PC-9 (cell line): ENCODE measurements around the gene RNF43. TPM values are rescaled to one million over a fixed set of nuclear protein-coding genes. Genes with fewer than 3 reads are reported as not detected.

Experiments used
- BruUV-seq: library from RNA; stranded (reverse); fragments of 400-500 nt; replicated peaks from 2 replicates; lab custom pipeline; 2021; lab: Mats Ljungman, UMichigan
- CTCF ChIA-PET: fragments of 300-600 bp; sonication (Branson Sonifier 250); formaldehyde crosslinking; loops from one replicate; lab custom pipeline; 2022; ENCODE audit warnings: antibody characterized with exemption; lab: Charles Lee
- POLR2A ChIA-PET: fragments of 300-600 bp; sonication (Branson Sonifier 250); formaldehyde crosslinking; loops from one replicate; lab custom pipeline; 2022; ENCODE audit warnings: antibody characterized with exemption; ENCODE audit not compliant: unreplicated experiment; lab: Charles Lee
- DNase-seq, 2 experiments: peaks; one replicate each; pipeline versions ENCODE4 v3.0.0 to v3.0.0-alpha.2; 2015 to 2022; ENCODE audit warnings: mixed read lengths in 1 of 2
- H2AFZ ChIP-seq: fragments of 200-600 bp; sonication (generic); 2 replicates; pipeline ENCODE4 v1.8.1; 2017; ENCODE audit warnings: antibody characterized with exemption
- H3F3A ChIP-seq: fragments of 200-600 bp; sonication (generic); 2 replicates; pipeline ENCODE4 v1.8.1; 2017; ENCODE audit warnings: antibody characterized with exemption, mild to moderate bottlenecking, low read depth; ENCODE audit not compliant: insufficient read depth
- H3K27ac ChIP-seq: fragments of 200-600 bp; sonication (generic); 2 replicates; pipeline ENCODE4 v1.6.1; 2016; ENCODE audit warnings: mixed run types
- H3K27me3 ChIP-seq: fragments of 200-600 bp; sonication (generic); 2 replicates; pipeline ENCODE4 v1.6.1; 2016; ENCODE audit warnings: low read depth, mixed run types; ENCODE audit not compliant: insufficient read depth
- H3K36me3 ChIP-seq: fragments of 200-600 bp; sonication (generic); 2 replicates; pipeline ENCODE4 v1.6.1; 2016; ENCODE audit warnings: low read depth, mixed run types
- H3K4me1 ChIP-seq: fragments of 200-600 bp; sonication (generic); replicated peaks from 2 replicates; pipeline ENCODE4 v1.6.1; 2016; ENCODE audit warnings: mixed run types; ENCODE audit not compliant: insufficient read depth
- H3K4me2 ChIP-seq: fragments of 200-600 bp; sonication (generic); 2 replicates; pipeline ENCODE4 v1.6.1; 2017; ENCODE audit warnings: mixed run types
- H3K4me3 ChIP-seq: fragments of 200-600 bp; sonication (generic); 2 replicates; pipeline ENCODE4 v1.6.1; 2016; ENCODE audit warnings: mixed run types
- H3K79me2 ChIP-seq: fragments of 200-600 bp; sonication (generic); 2 replicates; pipeline ENCODE4 v1.6.1; 2017; ENCODE audit warnings: low read depth, mixed run types
- H3K9me2 ChIP-seq: fragments of 200-600 bp; sonication (generic); 2 replicates; pipeline ENCODE4 v1.8.1; 2017; ENCODE audit warnings: mild to moderate bottlenecking; ENCODE audit not compliant: insufficient read depth
- H3K9me3 ChIP-seq: fragments of 200-600 bp; sonication (generic); 2 replicates; pipeline ENCODE4 v1.8.1; 2016; ENCODE audit warnings: low read depth; ENCODE audit not compliant: insufficient read depth
- H4K20me1 ChIP-seq: fragments of 200-600 bp; sonication (generic); 2 replicates; pipeline ENCODE4 v1.8.1; 2017; ENCODE audit not compliant: insufficient read depth
- EZH2 ChIP-seq: fragments of 200-600 bp; sonication (generic); IDR thresholded peaks from 2 replicates; pipeline ENCODE4 v1.8.0; 2017; ENCODE audit warnings: antibody characterized with exemption, low read depth
- intact Hi-C: fragments of 100-400 bp; cut with micrococcal nuclease; formaldehyde crosslinking; loops from one replicate; pipeline ENCODE4 v1.10.0; 2022; ENCODE audit not compliant: unreplicated experiment
- total RNA-seq: library from RNA; stranded (reverse); gene quantifications from 2 replicates; pipeline ENCODE4 v1.2.3, GENCODE V29; 2021
- TF ChIP-seq, protein P1 (sequence below): fragments of 200-600 bp; sonication (generic); conservative IDR thresholded peaks from 2 replicates; pipeline ENCODE4 v1.6.1; 2017; ENCODE audit warnings: mixed run types, antibody characterized with exemption, mild to moderate bottlenecking, moderate library complexity

RNF43 gene
- total RNA-seq, 1 experiment from 2014 or later = 0.33 TPM

DNA sequence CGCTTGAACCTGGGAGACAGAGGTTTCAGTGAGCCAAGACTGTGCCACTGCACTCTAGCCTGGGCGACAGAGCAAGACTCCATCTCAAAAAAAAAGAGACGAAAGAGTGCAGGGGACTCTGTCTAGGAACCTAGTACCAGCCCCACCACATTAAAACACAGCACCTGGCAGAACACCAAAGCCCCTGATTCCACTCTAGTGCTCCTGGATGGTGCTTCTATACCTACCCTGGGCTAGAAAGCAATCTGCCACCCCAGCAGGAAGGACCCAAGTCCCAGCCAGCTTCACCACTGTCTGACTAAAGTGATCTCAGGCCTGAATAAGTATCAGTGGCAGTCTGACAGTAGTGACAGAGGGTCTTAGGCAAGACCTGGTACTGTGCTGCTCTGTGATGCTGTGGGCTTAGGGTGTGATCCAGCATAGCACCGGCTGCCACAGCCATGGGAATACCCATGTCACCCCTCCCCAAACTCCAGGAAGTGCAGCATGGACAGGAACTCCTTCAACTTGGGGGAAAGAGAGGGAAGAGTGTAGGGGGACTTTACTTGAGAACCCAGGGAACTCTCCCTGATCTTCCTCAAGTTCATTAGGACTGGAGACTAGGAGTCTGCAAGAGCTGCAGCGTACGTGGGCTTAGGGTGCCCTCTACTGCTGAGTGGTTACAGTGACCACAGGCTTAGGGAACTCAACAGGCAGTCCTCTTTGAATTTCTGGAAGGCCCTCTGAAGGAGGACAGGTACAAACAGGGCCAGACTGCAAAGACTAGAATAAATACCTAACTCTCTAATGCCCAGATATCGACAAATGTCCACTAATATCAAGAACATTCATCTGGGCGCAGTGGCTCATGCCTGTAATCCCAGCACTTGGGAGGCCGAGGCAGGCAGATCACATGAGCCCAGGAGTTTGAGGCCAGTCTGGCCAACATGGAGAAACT lies 30.0 kb upstream of the RNF43 start:
- Histone ChIP-seq H3K27me3 (peaks cover 23% of the 10 kb centered on the region), H3K4me3 (no peak overlapping the region), H3K9me3 (no peaks in the 10 kb centered on the region), H3F3A (peaks cover 4% of the 10 kb centered on the region; the same call in 1 of the 2 replicates), H3K36me3 (no peaks in the 10 kb centered on the region), H3K4me2 (no peak overlapping the region), H3K9me2 (no peaks in the 10 kb centered on the region), H3K4me1 (no peaks in the 10 kb centered on the region), H3K27ac (no peak overlapping the region), H3K79me2 (no peaks in the 10 kb centered on the region), H2AFZ (no peak overlapping the region), H4K20me1 (no peaks in the 10 kb centered on the region)
- peak; percentile 75 to 79 for DNase-seq
- BruUV-seq = no TSS peak
- ChIA-PET POLR2A (no interaction called here), CTCF (interaction anchor here (1.0 kb wide), 1 partner anchor 130 kb away, joined by 5 read pairs; no protein-coding TSS in a partner anchor)
- TF ChIP-seq, protein P1, sequence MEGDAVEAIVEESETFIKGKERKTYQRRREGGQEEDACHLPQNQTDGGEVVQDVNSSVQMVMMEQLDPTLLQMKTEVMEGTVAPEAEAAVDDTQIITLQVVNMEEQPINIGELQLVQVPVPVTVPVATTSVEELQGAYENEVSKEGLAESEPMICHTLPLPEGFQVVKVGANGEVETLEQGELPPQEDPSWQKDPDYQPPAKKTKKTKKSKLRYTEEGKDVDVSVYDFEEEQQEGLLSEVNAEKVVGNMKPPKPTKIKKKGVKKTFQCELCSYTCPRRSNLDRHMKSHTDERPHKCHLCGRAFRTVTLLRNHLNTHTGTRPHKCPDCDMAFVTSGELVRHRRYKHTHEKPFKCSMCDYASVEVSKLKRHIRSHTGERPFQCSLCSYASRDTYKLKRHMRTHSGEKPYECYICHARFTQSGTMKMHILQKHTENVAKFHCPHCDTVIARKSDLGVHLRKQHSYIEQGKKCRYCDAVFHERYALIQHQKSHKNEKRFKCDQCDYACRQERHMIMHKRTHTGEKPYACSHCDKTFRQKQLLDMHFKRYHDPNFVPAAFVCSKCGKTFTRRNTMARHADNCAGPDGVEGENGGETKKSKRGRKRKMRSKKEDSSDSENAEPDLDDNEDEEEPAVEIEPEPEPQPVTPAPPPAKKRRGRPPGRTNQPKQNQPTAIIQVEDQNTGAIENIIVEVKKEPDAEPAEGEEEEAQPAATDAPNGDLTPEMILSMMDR = peak; percentile 93
- no peak for TF ChIP-seq EZH2
- intact Hi-C loops = loop anchor here (1.0 to 10.0 kb wide), 5 partner anchors 130 to 1313 kb away; no protein-coding TSS in a partner anchor

DNA sequence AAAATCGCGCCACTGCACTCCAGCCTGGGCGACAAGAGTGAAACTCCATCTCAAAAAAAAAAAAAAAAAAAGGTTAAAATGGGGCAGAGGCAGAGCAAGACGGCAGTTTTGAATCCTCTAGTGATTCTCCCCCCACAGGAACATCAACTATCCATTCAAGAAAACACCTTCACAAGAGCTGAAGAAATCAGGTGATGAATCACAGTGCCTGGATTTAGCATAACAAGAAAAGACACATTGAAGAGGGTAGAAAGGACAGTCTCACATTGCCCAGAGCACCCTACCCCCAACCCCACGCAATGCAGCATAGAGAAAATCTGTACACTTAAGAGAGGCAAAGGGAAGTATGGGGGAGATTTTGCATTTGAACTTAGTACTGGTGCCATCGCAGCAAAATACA lies 28.8 kb upstream of the RNF43 start:
- Histone ChIP-seq H3K27ac (no peak overlapping the region), H4K20me1 (no peaks in the 10 kb centered on the region), H3K9me2 (no peaks in the 10 kb centered on the region), H2AFZ (no peak overlapping the region), H3K79me2 (no peaks in the 10 kb centered on the region), H3K9me3 (no peaks in the 10 kb centered on the region), H3K36me3 (no peaks in the 10 kb centered on the region), H3K4me3 (no peak overlapping the region), H3K27me3 (peaks cover 28% of the 10 kb centered on the region), H3K4me1 (no peaks in the 10 kb centered on the region), H3F3A (peaks cover under 1% of the 10 kb centered on the region; the same call in 1 of the 2 replicates), H3K4me2 (no peak overlapping the region)
- no peak for DNase-seq
- no TSS peak for BruUV-seq
- CTCF ChIA-PET = interaction anchor here (0.7 kb wide), 1 partner anchor 155 kb away, joined by 11 read pairs; no protein-coding TSS in a partner anchor
- intact Hi-C loops = loop anchor here (10.0 kb wide), 1 partner anchor 1311 kb away; no protein-coding TSS in a partner anchor
- POLR2A ChIA-PET = no interaction called here
- TF ChIP-seq, protein P1 = no peak
- no peak for TF ChIP-seq EZH2

DNA sequence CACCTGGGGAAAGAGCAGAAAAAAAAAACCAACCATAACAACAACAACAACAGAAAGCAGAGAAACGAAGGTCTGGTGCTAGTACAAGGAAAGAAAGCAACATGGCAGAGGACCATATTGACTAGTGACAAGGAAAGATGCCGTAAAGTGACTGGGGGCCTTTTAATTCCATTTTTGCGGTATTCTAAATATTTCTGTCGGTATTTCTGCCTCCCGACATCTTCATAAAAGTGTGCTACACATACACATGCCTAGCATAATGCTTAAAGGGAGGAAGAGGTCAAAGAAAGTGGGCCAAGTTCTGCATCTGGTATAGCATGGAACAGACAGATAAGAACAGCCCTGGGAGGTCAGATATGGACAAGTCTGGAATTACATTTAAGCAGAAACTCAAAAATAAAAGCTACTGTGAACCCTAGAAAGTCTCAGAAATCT lies 19.5 kb upstream of the RNF43 start:
- H3F3A ChIP-seq = no peaks in the 10 kb centered on the region
- H3K27ac ChIP-seq = no peak overlapping the region

More for the DNA sequence above, 19.5 kb upstream of the RNF43 start:
- Histone ChIP-seq H3K4me1 (no peaks in the 10 kb centered on the region), H3K27me3 (peaks cover 58% of the 10 kb centered on the region), H3K4me2 (no peak overlapping the region), H4K20me1 (no peaks in the 10 kb centered on the region), H3K36me3 (no peaks in the 10 kb centered on the region), H2AFZ (no peak overlapping the region), H3K9me2 (no peaks in the 10 kb centered on the region; the same call in 1 of the 2 replicates), H3K4me3 (no peak overlapping the region), H3K9me3 (no peaks in the 10 kb centered on the region), H3K79me2 (no peaks in the 10 kb centered on the region)
- DNase-seq = no peak
- intact Hi-C loops = no loop called here
- BruUV-seq = no TSS peak
- ChIA-PET CTCF (no interaction called here), POLR2A (no interaction called here)
- TF ChIP-seq, protein P1 = no peak
- TF ChIP-seq EZH2 = no peak
